ENCODE data around the gene PAK6.

PAK6 gene

GRCh38 chr15:40256638-40257235 lies 17.9 kb downstream of the PAK6 start:
- no peak for DNase-seq

DNA sequence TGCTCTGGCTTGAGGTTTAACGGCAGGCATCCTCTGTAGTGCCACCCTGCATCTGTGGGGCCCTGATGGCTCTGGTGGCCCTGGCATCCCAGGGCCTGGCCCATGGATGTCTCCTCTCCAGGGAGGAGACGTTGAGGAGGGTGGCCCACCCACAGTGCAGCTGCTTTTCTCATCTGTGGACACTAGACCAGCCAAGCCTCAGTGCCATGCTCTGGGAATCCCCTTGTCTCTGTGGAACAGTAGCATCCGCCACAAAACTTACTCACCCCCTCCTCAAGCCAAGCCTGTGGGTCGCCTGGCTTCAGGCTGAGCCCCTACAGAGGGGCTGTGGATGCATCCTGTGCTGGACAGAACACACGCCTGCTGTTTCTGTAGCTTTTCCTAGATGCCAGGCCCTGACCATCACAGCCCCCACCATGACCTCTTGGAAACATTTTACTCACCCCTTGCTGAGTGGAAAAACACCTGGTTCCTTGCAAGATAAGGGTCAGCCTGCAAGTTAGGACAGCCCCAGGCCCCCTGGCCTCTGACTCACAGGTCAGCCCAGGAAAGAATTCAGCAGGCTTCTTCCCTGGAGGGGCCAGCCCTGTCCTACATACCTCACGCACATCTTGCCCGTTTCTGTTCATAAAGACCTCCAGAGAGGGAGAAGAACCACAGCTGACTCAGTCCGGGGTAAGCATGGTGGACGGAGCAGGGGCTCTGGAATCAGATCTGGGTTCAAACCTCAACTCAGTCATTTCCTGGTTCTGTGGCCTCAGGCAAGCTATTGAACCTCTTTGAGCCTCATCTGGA lies 19.0 kb downstream of the PAK6 start:
- no peak for DNase-seq

- no peak for DNase-seq
These were observed 19.7 kb downstream of the PAK6 start for GRCh38 chr15:40258544-40258943.

- DNase-seq = no peak
These were observed 20.2 kb downstream of the PAK6 start for GRCh38 chr15:40259021-40259420.

- no peak for DNase-seq
These were observed 24.3 kb downstream of the PAK6 start for GRCh38 chr15:40263024-40263754.

GRCh38 chr15:40264321-40265153 lies 25.7 kb downstream of the PAK6 start:
- no peak for DNase-seq

- no peak for DNase-seq
These were observed 26.5 kb downstream of the PAK6 start for GRCh38 chr15:40265355-40265754.

GRCh38 chr15:40265875-40266274 lies 27.0 kb downstream of the PAK6 start:
- DNase-seq = no peak

DNA sequence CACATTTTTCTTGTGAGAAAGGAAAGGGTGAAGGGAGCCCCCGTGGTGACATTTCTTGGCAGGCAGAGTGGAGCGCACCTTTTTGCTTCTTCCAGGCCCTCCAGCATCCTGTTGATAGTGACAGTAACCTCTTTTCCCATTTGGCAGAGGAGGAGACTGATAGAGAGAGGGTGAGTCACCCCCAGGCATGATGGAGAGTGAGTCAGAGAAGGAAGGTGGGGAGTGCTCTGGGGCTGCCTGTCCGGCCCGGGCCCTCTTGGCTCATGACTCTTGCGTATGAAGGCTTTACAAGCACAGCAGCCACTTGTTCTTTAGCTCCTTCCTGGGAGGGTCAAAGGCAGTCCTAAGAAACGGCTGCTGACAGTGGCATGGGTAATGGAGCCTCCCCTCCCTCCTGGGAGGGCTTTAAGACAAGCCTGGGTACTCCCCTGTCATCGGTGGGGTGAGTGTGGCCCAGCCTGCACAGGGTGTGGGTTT lies 28.0 kb downstream of the PAK6 start:
- DNase-seq = no peak

DNA sequence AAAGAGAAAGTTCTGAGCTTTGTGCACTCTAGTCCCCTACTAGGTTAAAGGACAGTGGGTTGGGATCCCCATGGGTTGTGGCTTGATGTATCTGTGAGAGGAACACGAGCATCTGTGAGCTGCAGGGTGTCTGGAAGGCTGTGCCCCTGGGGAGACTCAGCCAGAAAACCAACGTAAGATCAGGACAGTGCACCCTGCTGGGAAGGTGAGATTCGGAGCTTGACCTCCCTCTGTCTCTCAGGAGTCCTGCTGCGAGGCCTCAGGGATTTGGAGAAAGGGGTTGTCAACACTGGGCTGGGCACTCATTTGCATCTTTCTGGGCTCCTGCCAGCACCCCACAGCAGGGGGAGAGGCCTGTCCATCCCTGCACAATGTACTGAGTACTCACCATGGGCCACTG lies 28.8 kb downstream of the PAK6 start:
- no peak for DNase-seq

DNA sequence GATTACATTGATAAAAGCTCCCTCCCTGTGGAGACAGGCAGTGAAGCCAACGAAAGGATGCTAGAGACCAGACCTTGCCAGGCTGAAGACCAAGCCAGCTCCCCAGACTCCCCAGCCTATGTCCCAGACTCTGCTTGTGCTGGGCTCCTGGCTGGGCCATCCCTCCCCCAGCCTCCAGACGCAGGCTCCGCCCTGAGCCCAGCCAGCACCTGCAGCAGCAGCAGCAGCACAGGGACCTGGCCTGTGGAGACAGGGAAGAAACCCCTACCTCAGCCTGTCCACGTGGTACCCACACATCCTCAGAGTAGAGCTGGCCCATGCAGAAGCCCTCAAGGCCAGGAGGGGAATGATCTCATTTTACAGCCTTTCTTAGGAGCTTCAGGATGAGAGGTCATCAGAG lies 30.7 kb downstream of the PAK6 start:
- no peak for DNase-seq

- no peak for DNase-seq
These were observed 31.6 kb downstream of the PAK6 start for GRCh38 chr15:40270246-40270995.

DNA sequence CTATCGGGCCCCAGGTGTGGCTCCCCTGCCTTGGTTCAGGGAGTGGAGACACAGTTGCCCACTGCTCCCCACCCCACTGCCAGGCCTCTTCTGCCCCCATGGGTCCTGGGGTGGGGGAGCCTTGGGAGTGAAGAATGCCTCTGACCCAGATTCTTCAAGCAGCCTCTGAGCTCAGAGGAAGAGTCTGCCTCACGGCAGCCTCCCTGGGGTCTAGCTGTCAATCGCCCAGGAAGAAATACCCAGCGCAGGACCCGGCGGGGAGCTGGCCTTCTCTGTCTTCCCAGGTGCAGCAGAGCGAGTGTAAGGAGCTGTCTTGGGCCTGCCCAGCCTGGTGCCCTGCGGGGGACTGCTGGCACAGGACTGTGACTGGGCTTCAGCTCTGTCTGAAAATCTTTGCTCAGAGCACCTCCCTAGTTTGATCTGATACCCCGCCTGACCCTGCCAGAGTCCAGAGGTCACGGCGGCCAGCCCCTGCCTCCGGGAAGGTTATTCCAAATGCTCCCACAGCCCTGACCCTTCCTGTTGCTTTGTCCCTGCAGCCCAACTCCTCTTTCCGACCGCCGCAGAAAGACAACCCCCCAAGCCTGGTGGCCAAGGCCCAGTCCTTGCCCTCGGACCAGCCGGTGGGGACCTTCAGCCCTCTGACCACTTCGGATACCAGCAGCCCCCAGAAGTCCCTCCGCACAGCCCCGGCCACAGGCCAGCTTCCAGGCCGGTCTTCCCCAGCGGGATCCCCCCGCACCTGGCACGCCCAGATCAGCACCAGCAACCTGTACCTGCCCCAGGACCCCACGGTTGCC lies 33.0 kb downstream of the PAK6 start:
- DNase-seq = no peak

DNA sequence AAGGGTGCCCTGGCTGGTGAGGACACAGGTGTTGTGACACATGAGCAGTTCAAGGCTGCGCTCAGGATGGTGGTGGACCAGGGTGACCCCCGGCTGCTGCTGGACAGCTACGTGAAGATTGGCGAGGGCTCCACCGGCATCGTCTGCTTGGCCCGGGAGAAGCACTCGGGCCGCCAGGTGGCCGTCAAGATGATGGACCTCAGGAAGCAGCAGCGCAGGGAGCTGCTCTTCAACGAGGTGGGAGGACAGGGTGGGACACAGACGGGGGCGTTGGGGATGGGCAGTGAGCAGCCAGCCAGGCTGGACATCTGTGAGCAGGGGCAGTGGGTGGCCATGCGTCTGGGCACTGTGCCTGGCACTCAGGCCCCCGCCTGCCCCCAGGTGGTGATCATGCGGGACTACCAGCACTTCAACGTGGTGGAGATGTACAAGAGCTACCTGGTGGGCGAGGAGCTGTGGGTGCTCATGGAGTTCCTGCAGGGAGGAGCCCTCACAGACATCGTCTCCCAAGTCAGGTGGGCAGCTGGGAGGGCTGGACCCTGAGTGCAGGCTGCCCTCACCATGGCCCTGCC lies 33.7 kb downstream of the PAK6 start:
- no peak for DNase-seq

- DNase-seq = no peak
These were observed 34.6 kb downstream of the PAK6 start for GRCh38 chr15:40273428-40273827.

- peak; percentile 87 for DNase-seq
These were observed 35.7 kb downstream of the PAK6 start for GRCh38 chr15:40274350-40275274.

GRCh38 chr15:40275523-40275922 lies 36.7 kb downstream of the PAK6 start:
- no peak for DNase-seq

DNA sequence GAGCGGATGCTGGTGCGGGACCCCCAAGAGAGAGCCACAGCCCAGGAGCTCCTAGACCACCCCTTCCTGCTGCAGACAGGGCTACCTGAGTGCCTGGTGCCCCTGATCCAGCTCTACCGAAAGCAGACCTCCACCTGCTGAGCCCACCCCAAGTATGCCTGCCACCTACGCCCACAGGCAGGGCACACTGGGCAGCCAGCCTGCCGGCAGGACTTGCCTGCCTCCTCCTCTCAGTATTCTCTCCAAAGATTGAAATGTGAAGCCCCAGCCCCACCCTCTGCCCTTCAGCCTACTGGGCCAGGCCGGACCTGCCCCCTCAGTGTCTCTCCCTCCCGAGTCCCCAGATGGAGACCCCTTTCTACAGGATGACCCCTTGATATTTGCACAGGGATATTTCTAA lies 37.1 kb downstream of the PAK6 start:
- no peak for DNase-seq

DNA sequence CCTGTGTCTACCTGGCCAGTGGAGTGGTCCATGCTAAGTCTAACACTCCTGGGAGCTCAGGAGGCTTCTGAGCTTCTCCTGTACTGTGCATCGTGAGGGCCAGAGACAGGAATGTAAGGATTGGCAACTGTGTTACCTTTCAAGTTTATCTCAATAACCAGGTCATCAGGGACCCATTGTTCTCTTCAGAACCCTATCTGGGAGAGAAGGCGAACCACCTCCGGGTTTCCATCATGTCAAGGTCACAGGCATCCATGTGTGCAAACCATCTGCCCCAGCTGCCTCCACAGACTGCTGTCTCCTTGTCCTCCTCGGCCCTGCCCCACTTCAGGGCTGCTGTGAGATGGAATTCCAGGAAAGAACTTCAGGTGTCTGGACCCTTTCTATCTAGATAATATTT lies 38.1 kb downstream of the PAK6 start:
- no peak for DNase-seq

GRCh38 chr15:40277471-40277870 lies 38.6 kb downstream of the PAK6 start:
- DNase-seq = no peak
